Measurements from ENCODE around the gene LPP.

LPP gene

DNA sequence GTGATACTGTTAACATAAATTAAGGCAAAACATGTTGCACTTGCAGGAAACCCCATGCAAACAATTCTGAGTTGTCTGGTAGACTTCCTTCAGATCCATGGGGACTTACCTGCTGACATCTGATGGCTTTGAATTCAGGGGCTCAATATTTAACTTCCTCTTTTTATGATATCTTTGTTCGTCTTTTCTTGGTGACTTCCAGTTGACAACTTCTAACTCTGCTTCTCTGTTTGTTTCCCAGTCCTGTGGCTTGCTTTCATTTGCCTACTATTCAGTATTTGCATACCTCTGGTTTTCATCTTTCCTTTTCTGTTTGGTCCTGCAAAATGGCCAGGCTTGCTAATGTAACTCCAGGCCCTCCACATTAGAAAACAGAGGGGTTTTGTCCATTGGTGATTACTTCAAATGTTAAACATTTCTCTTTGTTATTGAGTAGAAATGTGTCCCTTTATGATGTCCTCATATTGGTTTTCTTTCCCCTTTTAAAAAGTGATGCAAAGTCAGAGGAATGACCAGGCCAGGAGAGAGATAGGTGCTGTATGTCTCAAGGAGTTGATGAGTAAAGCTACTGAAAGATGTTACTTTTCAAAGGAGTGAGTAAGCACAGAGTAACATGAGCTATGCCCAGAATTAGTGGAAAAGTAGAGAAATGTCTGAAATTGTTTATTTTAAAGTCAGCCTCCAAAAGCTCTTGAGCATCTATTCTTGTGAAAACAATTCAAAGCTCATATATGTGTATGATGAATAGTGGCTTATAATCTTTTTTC is 335.9 kb downstream of the LPP start:
- TF ChIP-seq TAF1 (IDR thresholded peaks at IDR 0.05; ENCODE audit: borderline replicate concordance, insufficient read depth, low read length), result no peak
- TF ChIP-seq POLR2AphosphoS5 (IDR thresholded peaks at IDR 0.05; ENCODE audit: low read depth, low read length), result no peak

- TF ChIP-seq REST (IDR thresholded peaks at IDR 0.05; ENCODE audit: insufficient read depth in 1 of 2, low read depth in 2 of 2, low read length in 2 of 2) (no peak), FOXP2 (optimal IDR thresholded peaks at IDR 0.05; ENCODE audit: borderline replicate concordance, extremely low read depth, extremely low read length, insufficient read depth) (no peak), TAF1 (IDR thresholded peaks at IDR 0.05; ENCODE audit: borderline replicate concordance, insufficient read depth, low read length) (no peak), POLR2AphosphoS5 (IDR thresholded peaks at IDR 0.05; ENCODE audit: low read depth, low read length) (no peak), SIN3A (IDR thresholded peaks at IDR 0.05; ENCODE audit: borderline replicate concordance, insufficient read depth, low read length) (no peak)
Measured at GRCh38 chr3:188490416-188490815, 336.5 kb downstream of the LPP start.

- no peak for TF ChIP-seq POLR2AphosphoS5 (IDR thresholded peaks at IDR 0.05; ENCODE audit: low read depth, low read length)
- no peak for TF ChIP-seq FOXP2 (optimal IDR thresholded peaks at IDR 0.05; ENCODE audit: borderline replicate concordance, extremely low read depth, extremely low read length, insufficient read depth)
- TF ChIP-seq SIN3A (IDR thresholded peaks at IDR 0.05; ENCODE audit: borderline replicate concordance, insufficient read depth, low read length), result no peak
- TF ChIP-seq TAF1 (IDR thresholded peaks at IDR 0.05; ENCODE audit: borderline replicate concordance, insufficient read depth, low read length), result no peak
- TF ChIP-seq REST (IDR thresholded peaks at IDR 0.05; ENCODE audit: insufficient read depth in 1 of 2, low read depth in 2 of 2, low read length in 2 of 2), result no peak
Measured at GRCh38 chr3:188491276-188491687, 337.3 kb downstream of the LPP start.

DNA sequence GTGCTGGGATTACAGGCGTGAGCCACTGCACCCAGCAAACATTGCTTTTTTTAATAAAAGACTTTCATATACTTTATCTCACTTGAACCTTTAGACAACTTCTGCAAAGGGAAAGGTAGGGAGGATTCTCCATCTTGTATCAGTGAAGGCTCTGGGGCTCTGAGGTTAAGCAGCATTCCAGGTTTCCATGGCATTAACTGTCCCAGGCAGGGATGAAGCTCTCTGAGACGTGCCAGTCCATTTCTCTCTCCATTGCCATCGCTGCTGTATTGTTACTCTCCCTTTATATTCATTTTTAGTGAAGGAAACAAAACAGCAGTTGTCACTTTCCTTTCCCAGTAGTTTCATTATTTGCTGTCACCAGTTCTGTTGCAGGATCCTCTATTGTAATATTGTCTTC is 342.4 kb downstream of the LPP start:
- TF ChIP-seq REST (IDR thresholded peaks at IDR 0.05; ENCODE audit: insufficient read depth in 1 of 2, low read depth in 2 of 2, low read length in 2 of 2) (no peak), POLR2AphosphoS5 (IDR thresholded peaks at IDR 0.05; ENCODE audit: low read depth, low read length) (no peak), SIN3A (IDR thresholded peaks at IDR 0.05; ENCODE audit: borderline replicate concordance, insufficient read depth, low read length) (no peak), TAF1 (IDR thresholded peaks at IDR 0.05; ENCODE audit: borderline replicate concordance, insufficient read depth, low read length) (no peak), FOXP2 (optimal IDR thresholded peaks at IDR 0.05; ENCODE audit: borderline replicate concordance, extremely low read depth, extremely low read length, insufficient read depth) (no peak)

- TF ChIP-seq SIN3A (IDR thresholded peaks at IDR 0.05; ENCODE audit: borderline replicate concordance, insufficient read depth, low read length) (no peak), TAF1 (IDR thresholded peaks at IDR 0.05; ENCODE audit: borderline replicate concordance, insufficient read depth, low read length) (no peak), POLR2AphosphoS5 (IDR thresholded peaks at IDR 0.05; ENCODE audit: low read depth, low read length) (no peak), REST (IDR thresholded peaks at IDR 0.05; ENCODE audit: insufficient read depth in 1 of 2, low read depth in 2 of 2, low read length in 2 of 2) (no peak), FOXP2 (optimal IDR thresholded peaks at IDR 0.05; ENCODE audit: borderline replicate concordance, extremely low read depth, extremely low read length, insufficient read depth) (no peak)
Measured at GRCh38 chr3:188497021-188497420, 343.1 kb downstream of the LPP start.
